ENCODE data around the gene PSMA5.

DNA sequence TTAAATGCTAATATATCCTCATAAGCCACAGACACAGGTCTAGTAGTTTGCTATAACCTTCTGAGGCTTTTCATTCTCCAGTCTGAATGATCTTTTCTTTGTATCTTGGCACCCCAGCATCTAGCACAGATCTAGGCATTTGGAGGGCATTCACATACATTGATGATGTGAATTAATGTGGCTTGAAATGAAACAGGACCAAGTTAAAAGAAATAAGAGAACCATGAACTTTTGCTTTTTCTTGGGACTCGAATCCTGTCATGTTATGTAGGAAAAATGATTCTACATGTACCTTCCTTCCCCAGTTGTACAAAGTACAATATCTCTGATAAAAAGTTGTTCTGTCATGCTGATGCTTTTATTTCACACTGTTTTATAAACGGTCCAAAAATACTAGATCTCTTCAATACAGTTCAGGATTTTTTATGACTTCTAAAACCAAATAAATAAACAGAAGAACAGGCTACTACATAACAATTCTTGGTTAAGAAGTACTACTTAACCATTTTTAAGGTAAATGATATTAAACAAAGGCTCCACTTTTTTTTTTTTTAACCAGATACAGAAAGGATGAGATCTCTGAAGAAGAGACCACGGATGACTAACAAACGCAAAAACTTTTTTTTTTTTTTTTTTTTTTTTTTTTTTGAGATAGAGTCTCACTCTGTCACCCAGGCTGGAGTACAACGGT lies 31.5 kb downstream of the PSMA5 start:
- TF ChIP-seq ZNF510 (tag by site-specific recombination; IDR thresholded peaks at IDR 0.05; ENCODE audit: insufficient replicate concordance) (no peak), YY2 (tag by site-specific recombination; IDR thresholded peaks at IDR 0.05) (no peak), ZNF302 (tag by site-specific recombination; IDR thresholded peaks at IDR 0.05; ENCODE audit: low read depth) (no peak), ZNF548 (tag by site-specific recombination; IDR thresholded peaks at IDR 0.05) (no peak), ZBTB21 (tag by site-specific recombination; IDR thresholded peaks at IDR 0.05) (no peak), ZNF670 (tag by site-specific recombination; IDR thresholded peaks at IDR 0.05; ENCODE audit: low read depth) (no peak), ZFP41 (tag by site-specific recombination; IDR thresholded peaks at IDR 0.05; ENCODE audit: borderline replicate concordance) (no peak), ZNF132 (tag by site-specific recombination; IDR thresholded peaks at IDR 0.05; ENCODE audit: borderline replicate concordance) (no peak)
- TF ChIP-seq, protein P1, sequence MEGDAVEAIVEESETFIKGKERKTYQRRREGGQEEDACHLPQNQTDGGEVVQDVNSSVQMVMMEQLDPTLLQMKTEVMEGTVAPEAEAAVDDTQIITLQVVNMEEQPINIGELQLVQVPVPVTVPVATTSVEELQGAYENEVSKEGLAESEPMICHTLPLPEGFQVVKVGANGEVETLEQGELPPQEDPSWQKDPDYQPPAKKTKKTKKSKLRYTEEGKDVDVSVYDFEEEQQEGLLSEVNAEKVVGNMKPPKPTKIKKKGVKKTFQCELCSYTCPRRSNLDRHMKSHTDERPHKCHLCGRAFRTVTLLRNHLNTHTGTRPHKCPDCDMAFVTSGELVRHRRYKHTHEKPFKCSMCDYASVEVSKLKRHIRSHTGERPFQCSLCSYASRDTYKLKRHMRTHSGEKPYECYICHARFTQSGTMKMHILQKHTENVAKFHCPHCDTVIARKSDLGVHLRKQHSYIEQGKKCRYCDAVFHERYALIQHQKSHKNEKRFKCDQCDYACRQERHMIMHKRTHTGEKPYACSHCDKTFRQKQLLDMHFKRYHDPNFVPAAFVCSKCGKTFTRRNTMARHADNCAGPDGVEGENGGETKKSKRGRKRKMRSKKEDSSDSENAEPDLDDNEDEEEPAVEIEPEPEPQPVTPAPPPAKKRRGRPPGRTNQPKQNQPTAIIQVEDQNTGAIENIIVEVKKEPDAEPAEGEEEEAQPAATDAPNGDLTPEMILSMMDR (tag by site-specific recombination; IDR thresholded peaks at IDR 0.05): no peak
- TF ChIP-seq, protein P2, sequence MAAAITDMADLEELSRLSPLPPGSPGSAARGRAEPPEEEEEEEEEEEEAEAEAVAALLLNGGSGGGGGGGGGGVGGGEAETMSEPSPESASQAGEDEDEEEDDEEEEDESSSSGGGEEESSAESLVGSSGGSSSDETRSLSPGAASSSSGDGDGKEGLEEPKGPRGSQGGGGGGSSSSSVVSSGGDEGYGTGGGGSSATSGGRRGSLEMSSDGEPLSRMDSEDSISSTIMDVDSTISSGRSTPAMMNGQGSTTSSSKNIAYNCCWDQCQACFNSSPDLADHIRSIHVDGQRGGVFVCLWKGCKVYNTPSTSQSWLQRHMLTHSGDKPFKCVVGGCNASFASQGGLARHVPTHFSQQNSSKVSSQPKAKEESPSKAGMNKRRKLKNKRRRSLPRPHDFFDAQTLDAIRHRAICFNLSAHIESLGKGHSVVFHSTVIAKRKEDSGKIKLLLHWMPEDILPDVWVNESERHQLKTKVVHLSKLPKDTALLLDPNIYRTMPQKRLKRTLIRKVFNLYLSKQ (tag by site-specific recombination; IDR thresholded peaks at IDR 0.05; ENCODE audit: borderline replicate concordance): no peak
- TF ChIP-seq, protein P3, sequence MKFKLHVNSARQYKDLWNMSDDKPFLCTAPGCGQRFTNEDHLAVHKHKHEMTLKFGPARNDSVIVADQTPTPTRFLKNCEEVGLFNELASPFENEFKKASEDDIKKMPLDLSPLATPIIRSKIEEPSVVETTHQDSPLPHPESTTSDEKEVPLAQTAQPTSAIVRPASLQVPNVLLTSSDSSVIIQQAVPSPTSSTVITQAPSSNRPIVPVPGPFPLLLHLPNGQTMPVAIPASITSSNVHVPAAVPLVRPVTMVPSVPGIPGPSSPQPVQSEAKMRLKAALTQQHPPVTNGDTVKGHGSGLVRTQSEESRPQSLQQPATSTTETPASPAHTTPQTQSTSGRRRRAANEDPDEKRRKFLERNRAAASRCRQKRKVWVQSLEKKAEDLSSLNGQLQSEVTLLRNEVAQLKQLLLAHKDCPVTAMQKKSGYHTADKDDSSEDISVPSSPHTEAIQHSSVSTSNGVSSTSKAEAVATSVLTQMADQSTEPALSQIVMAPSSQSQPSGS (tag by site-specific recombination; IDR thresholded peaks at IDR 0.05; ENCODE audit: low read depth): no peak

Data from HEK293 (cell line).